Mesangial cell (primary cell): ENCODE measurements around the gene TMTC4. TPM values are rescaled to one million over a fixed set of nuclear protein-coding genes. Genes with fewer than 3 reads are reported as not detected.

ENCODE experiments used
- total RNA-seq: library from RNA; depleted of rRNA; stranded (reverse); fragments of >200 nt; gene quantifications from 2 replicates; pipeline ENCODE4 v1.2.3, GENCODE V29; 2015

Gene TMTC4
- 18.9 and 33.8 TPM in 2 replicates for total RNA-seq

GRCh38 chr13:100674572-100674871 is at the start of gene TMTC4:
TSS of gene TMTC4 (minus strand) at chr13:100674795. CDS start at chr13:100670362, 4,433 bp downstream.

GRCh38 chr13:100588331-100589177 is 86.0 kb downstream of the TMTC4 start, which contains the start of gene GGACT:
TSS of gene GGACT (minus strand) at chr13:100588789. CDS start at chr13:100532591, 56,198 bp downstream.

Other genes starting within 250 kb of the TMTC4 start
- gene GGACT, start 86.0 kb downstream of the TMTC4 start, total RNA-seq: 3.9 and 15.2 TPM in 2 replicates